Calu3 (cell line): ENCODE results near the gene OR2D3. TPM values are rescaled to one million over a fixed set of nuclear protein-coding genes. Genes with fewer than 3 reads are reported as not detected.

Experiments
- Bru-seq: library from RNA; stranded (reverse); fragments of 400-500 nt; gene quantifications from one replicate; lab custom pipeline; 2021; lab: Mats Ljungman, UMichigan
- BruChase-seq, 2 experiments: library from RNA; stranded (reverse); fragments of 400-500 nt; gene quantifications; one replicate each; lab custom pipeline; 2021; lab: Mats Ljungman, UMichigan
- BruUV-seq: library from RNA; stranded (reverse); fragments of 400-500 nt; replicated peaks from 2 replicates; lab custom pipeline; 2021; lab: Mats Ljungman, UMichigan
- CTCF ChIA-PET: fragments of 300-600 bp; sonication (Branson Sonifier 250); formaldehyde crosslinking; loops from one replicate; lab custom pipeline; 2022; ENCODE audit warnings: antibody characterized with exemption; lab: Charles Lee
- DNase-seq: peaks from one replicate; pipeline ENCODE4 v3.0.0; 2022
- H3K27ac Mint-ChIP-seq: one replicate; pipeline ENCODE4 v1.8.0; 2022; ENCODE audit warnings: mixed read lengths; ENCODE audit not compliant: unreplicated experiment
- H3K27me3 Mint-ChIP-seq: one replicate; pipeline ENCODE4 v1.8.0; 2022; ENCODE audit warnings: mixed read lengths; ENCODE audit not compliant: unreplicated experiment
- H3K36me3 Mint-ChIP-seq: one replicate; pipeline ENCODE4 v1.8.0; 2022; ENCODE audit warnings: mild to moderate bottlenecking, moderate library complexity, mixed read lengths; ENCODE audit not compliant: insufficient read depth, unreplicated experiment
- H3K4me1 Mint-ChIP-seq: one replicate; pipeline ENCODE4 v1.8.0; 2022; ENCODE audit warnings: mild to moderate bottlenecking, low read depth, mixed read lengths; ENCODE audit not compliant: unreplicated experiment
- H3K4me3 Mint-ChIP-seq: one replicate; pipeline ENCODE4 v1.8.0; 2022; ENCODE audit warnings: mild to moderate bottlenecking, low read depth, moderate library complexity, mixed read lengths; ENCODE audit not compliant: unreplicated experiment
- H3K9me3 Mint-ChIP-seq: one replicate; pipeline ENCODE4 v1.8.0; 2022; ENCODE audit warnings: low read depth, mixed read lengths; ENCODE audit not compliant: unreplicated experiment
- intact Hi-C: fragments of 100-400 bp; cut with micrococcal nuclease; formaldehyde crosslinking; loops from one replicate; pipeline ENCODE4 v1.10.0; 2022; ENCODE audit not compliant: unreplicated experiment
- long read RNA-seq: library from polyadenylated mRNA; stranded (forward); transcript quantifications from one replicate; pipeline ENCODE4 v2.0.0, GENCODE V29; 2022
- total RNA-seq: library from RNA; stranded (reverse); gene quantifications from 2 replicates; pipeline ENCODE4 v1.2.3, GENCODE V29; 2022
- TF ChIP-seq, protein P1 (sequence below): fragments of 200-600 bp; IDR thresholded peaks from one replicate; pipeline ENCODE4 v1.8.0; 2022; ENCODE audit warnings: antibody characterized with exemption; ENCODE audit not compliant: unreplicated experiment

Gene OR2D3, protein sequence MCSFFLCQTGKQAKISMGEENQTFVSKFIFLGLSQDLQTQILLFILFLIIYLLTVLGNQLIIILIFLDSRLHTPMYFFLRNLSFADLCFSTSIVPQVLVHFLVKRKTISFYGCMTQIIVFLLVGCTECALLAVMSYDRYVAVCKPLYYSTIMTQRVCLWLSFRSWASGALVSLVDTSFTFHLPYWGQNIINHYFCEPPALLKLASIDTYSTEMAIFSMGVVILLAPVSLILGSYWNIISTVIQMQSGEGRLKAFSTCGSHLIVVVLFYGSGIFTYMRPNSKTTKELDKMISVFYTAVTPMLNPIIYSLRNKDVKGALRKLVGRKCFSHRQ
- total RNA-seq (not detected in 2 replicates), Bru-seq, nascent RNA (not detected), BruChase-seq, experiment 1, labeled RNA remaining after a 6-hour chase (not detected), BruChase-seq, experiment 2, labeled RNA remaining after a 2-hour chase (not detected)
- long read RNA-seq, result 0 reads

DNA sequence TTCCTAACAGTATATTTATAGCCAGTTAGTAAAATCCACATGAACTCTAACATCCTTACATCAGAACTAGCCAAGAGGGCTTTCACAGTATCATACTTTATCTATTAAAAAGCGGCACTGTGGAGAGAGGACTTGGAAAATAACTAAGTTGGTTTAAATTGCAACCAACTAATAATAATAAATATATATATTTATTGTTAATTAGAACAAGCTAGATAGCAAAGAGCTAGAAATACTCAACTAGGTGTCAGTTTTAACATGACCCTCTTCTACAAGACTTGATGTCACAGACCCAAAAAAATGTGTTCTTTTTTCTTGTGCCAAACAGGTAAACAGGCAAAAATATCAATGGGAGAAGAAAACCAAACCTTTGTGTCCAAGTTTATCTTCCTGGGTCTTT lies at the start of gene OR2D3:
OR2D3 (plus strand) TSS at position 301 of the 400 bp plus-strand sequence; CDS start at position 301, 0 bp downstream.
- BruUV-seq, result no TSS peak
- no peaks in the 10 kb centered on the region for H3K9me3 Mint-ChIP-seq
- TF ChIP-seq, protein P1, sequence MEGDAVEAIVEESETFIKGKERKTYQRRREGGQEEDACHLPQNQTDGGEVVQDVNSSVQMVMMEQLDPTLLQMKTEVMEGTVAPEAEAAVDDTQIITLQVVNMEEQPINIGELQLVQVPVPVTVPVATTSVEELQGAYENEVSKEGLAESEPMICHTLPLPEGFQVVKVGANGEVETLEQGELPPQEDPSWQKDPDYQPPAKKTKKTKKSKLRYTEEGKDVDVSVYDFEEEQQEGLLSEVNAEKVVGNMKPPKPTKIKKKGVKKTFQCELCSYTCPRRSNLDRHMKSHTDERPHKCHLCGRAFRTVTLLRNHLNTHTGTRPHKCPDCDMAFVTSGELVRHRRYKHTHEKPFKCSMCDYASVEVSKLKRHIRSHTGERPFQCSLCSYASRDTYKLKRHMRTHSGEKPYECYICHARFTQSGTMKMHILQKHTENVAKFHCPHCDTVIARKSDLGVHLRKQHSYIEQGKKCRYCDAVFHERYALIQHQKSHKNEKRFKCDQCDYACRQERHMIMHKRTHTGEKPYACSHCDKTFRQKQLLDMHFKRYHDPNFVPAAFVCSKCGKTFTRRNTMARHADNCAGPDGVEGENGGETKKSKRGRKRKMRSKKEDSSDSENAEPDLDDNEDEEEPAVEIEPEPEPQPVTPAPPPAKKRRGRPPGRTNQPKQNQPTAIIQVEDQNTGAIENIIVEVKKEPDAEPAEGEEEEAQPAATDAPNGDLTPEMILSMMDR, result no peak
- CTCF ChIA-PET, result no interaction called here
- no peak within 1 kb of the TSS for H3K27ac Mint-ChIP-seq
- peaks cover 15% of the 10 kb centered on the region for H3K27me3 Mint-ChIP-seq
- no peak within 1 kb of the TSS for H3K4me3 Mint-ChIP-seq
- H3K36me3 Mint-ChIP-seq, result no peaks in the 10 kb centered on the region
- H3K4me1 Mint-ChIP-seq, result no peaks in the 10 kb centered on the region
- intact Hi-C loops, result no loop called here
- DNase-seq, result no peak

DNA sequence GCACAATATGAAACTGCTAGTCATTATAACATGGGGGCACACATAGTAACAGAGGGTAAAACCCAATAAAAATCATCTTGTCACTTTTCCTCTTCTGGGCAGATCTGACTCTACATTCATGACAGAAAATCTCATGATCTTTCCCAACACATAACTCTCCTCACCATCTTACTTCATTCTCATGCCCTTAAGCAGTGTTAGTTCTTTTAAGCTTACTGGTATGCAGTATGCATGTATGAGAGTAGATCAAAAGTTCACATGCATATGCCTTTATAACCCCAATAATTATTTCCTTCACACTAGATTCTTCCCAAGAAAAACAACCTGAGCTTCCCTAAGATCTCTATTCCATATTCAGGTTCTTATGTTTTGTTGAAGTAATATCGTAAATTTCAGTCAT lies 49.5 kb upstream of the OR2D3 start:
- H3K27me3 Mint-ChIP-seq, result no peaks in the 10 kb centered on the region
- CTCF ChIA-PET, result no interaction called here

DNA sequence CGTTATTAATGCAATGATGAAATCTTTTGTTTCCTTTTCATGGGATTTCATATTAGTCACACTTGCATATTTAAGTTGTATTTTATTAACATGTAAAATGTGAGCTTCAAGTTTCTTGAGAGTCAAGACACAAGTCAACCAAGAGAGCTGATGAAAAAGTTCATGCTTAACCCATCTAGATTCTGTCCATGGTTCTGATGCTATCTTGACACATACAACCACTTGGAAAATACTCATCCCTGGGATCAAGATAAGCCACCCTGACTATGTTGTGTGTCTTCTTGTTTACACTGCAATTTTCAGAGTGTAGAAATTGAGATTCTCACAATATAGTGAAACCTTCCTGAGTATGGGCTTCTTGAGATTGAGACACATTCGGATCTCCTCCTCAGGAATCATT lies 45.0 kb upstream of the OR2D3 start:
- Mint-ChIP-seq H3K36me3 (no peaks in the 10 kb centered on the region), H3K27ac (no peak overlapping the region), H3K9me3 (peaks cover 3% of the 10 kb centered on the region), H3K27me3 (no peaks in the 10 kb centered on the region), H3K4me1 (no peaks in the 10 kb centered on the region), H3K4me3 (no peak overlapping the region)
- BruUV-seq, result no TSS peak
- CTCF ChIA-PET, result no interaction called here
- intact Hi-C loops, result no loop called here
- no peak for DNase-seq
- TF ChIP-seq, protein P1, result no peak

More for the DNA sequence above, 49.5 kb upstream of the OR2D3 start:
- TF ChIP-seq, protein P1, result no peak
- DNase-seq, result no peak
- Mint-ChIP-seq H3K36me3 (no peaks in the 10 kb centered on the region), H3K4me1 (no peaks in the 10 kb centered on the region), H3K9me3 (no peaks in the 10 kb centered on the region), H3K4me3 (no peak overlapping the region), H3K27ac (no peak overlapping the region)
- no TSS peak for BruUV-seq
- intact Hi-C loops, result no loop called here

DNA sequence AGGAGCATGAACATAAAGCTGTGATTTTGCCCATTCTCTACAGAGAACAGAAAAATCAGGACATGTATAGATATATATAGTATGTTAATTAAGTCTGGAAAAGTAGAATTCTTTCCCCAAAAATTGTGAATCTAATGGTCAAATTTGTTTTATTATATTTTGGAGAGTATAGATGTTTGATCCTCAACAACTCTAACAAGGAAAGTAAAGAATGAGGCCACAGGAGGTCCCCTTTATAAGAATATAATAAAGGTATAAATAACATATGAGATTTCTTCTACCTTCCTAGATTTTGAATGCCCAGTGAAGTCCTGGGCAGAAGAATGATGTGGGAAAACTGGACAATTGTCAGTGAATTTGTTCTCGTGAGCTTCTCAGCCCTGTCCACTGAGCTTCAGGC lies 44.5 kb upstream of the OR2D3 start, which contains the start of gene OR10A4:
OR10A4 (plus strand) TSS at position 301 of the 400 bp plus-strand sequence; CDS start at position 324, 23 bp downstream.
- DNase-seq, result no peak
- TF ChIP-seq, protein P1, result no peak
- Mint-ChIP-seq H3K4me1 (no peaks in the 10 kb centered on the region), H3K27ac (no peak within 1 kb of the TSS), H3K27me3 (no peaks in the 10 kb centered on the region), H3K9me3 (peaks cover 3% of the 10 kb centered on the region), H3K36me3 (no peaks in the 10 kb centered on the region), H3K4me3 (no peak within 1 kb of the TSS)
- CTCF ChIA-PET, result no interaction called here
- no TSS peak for BruUV-seq
- intact Hi-C loops, result no loop called here
